Glutamatergic neuron (in vitro differentiated cells): ENCODE results near the gene SRGAP2C. TPM values are rescaled to one million over a fixed set of nuclear protein-coding genes. Genes with fewer than 3 reads are reported as not detected.
"Not testable (repeated sequence)": the region's sequence is repeated elsewhere in the genome, so short reads cannot be mapped to it uniquely, and the experiment has no call there.

ENCODE experiments used
- DNase-seq: peaks from one replicate; pipeline ENCODE4 v3.0.0; 2022
- H3K27ac Mint-ChIP-seq: one replicate; pipeline ENCODE4 v1.8.0; 2020; ENCODE audit warnings: mild to moderate bottlenecking, mixed read lengths, inconsistent platforms; ENCODE audit not compliant: unreplicated experiment
- H3K27me3 Mint-ChIP-seq: one replicate; pipeline ENCODE4 v1.8.0; 2020; ENCODE audit warnings: mild to moderate bottlenecking, moderate library complexity, mixed read lengths, inconsistent platforms; ENCODE audit not compliant: unreplicated experiment
- H3K36me3 Mint-ChIP-seq: one replicate; pipeline ENCODE4 v1.8.0; 2020; ENCODE audit warnings: mild to moderate bottlenecking, mixed read lengths, inconsistent platforms; ENCODE audit not compliant: unreplicated experiment
- H3K4me1 Mint-ChIP-seq: one replicate; pipeline ENCODE4 v1.8.0; 2020; ENCODE audit warnings: mild to moderate bottlenecking, low read depth, mixed read lengths, inconsistent platforms; ENCODE audit not compliant: unreplicated experiment
- H3K4me3 Mint-ChIP-seq: one replicate; pipeline ENCODE4 v1.8.0; 2020; ENCODE audit warnings: mild to moderate bottlenecking, mixed read lengths, inconsistent platforms; ENCODE audit not compliant: unreplicated experiment
- H3K9me3 Mint-ChIP-seq: one replicate; pipeline ENCODE4 v1.8.0; 2020; ENCODE audit warnings: mild to moderate bottlenecking, moderate library complexity, mixed read lengths, inconsistent platforms; ENCODE audit not compliant: unreplicated experiment
- CTCF ChIP-seq: fragments of 200-600 bp; sonication (generic); IDR thresholded peaks from one replicate; pipeline ENCODE4 v1.5.0; 2021; ENCODE audit not compliant: partially characterized antibody, unreplicated experiment
- total RNA-seq: library from RNA; stranded (reverse); fragmentation: NEBNext Ultra II Directional; extraction: Animal tissue kit (Norgen Biotek cat#: 25700); gene quantifications from one replicate; pipeline ENCODE4 v1.2.1, GENCODE V29; 2021; ENCODE audit not compliant: unreplicated experiment

SRGAP2C gene
- total RNA-seq, 1 donor from 2014 or later, result 16.5 TPM

GRCh38 chr1:121423956-121424355 is 239.2 kb downstream of the SRGAP2C start:
- H3K27me3 Mint-ChIP-seq, H3K27ac Mint-ChIP-seq, H3K4me1 Mint-ChIP-seq, DNase-seq, H3K4me3 Mint-ChIP-seq, H3K9me3 Mint-ChIP-seq, H3K36me3 Mint-ChIP-seq: not testable (repeated sequence)

GRCh38 chr1:121433517-121433916 is 248.7 kb downstream of the SRGAP2C start:
- H3K36me3 Mint-ChIP-seq, H3K9me3 Mint-ChIP-seq, H3K4me3 Mint-ChIP-seq, H3K4me1 Mint-ChIP-seq, DNase-seq, H3K27ac Mint-ChIP-seq, H3K27me3 Mint-ChIP-seq: not testable (repeated sequence)

DNA sequence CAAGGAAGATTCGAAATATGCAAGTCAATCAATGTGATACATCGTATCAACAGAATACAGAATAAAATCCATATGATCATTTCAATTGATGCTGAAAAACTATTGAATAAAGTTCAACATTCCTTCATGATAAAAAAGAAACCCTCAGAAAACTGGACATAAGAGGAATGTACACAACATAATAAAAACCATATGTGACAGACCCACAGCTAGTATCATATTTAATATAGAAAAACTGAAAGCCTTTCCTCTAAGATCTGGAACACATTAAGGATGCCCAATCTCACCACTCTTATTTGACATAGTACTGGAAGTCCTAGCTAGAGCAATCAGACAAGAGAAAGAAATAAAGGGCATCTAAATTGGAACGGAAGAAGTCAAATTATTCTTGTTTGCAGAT is 254.1 kb downstream of the SRGAP2C start:
- not testable (repeated sequence) for DNase-seq, H3K4me3 Mint-ChIP-seq, H3K27me3 Mint-ChIP-seq, H3K4me1 Mint-ChIP-seq, H3K36me3 Mint-ChIP-seq, H3K9me3 Mint-ChIP-seq, H3K27ac Mint-ChIP-seq

DNA sequence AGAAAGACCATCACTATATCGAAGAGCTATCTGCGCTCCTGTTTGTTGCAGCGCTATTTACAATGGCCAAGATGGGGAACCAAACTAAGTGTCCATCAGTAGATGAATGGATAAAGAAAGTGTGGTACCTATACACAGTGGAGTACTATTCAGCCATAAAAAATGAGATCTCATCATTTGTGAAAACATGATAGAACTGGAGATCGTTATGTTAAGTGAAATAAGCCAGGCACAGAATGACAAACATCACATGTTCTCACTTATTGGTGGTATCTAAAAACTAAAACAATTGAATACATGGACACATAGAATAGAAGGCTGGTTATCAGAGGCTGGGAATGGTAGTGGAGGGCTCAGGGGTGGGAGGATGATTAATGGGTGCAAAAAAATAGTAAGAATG is 256.2 kb downstream of the SRGAP2C start:
- Mint-ChIP-seq H3K27ac (no peak overlapping the region), H3K4me1 (no peaks in the 10 kb centered on the region), H3K4me3 (no peak overlapping the region), H3K36me3 (no peaks in the 10 kb centered on the region), H3K27me3 (peaks cover 1% of the 10 kb centered on the region), H3K9me3 (no peaks in the 10 kb centered on the region)
- DNase-seq, result no peak
- TF ChIP-seq CTCF, result no peak

Other genes with a start within 250 kb of the SRGAP2C start
- gene FAM72B, start 635 bp upstream of the SRGAP2C start, total RNA-seq, result 2.1 TPM